Thyroid gland (tissue), 4 donors: ENCODE measurements around the gene GDPD4. TPM values are rescaled to one million over a fixed set of nuclear protein-coding genes. Genes with fewer than 3 reads are reported as not detected.

Experiments
- DNase-seq, 2 donors: peaks; one replicate each; pipeline ENCODE4 v3.0.0-alpha.2; 2019
- H3K27ac ChIP-seq, 3 donors: fragments of 200-600 bp; sonication (generic); 1 replicate in 2 of 3; 2 replicates in 1 of 3; pipeline ENCODE4 v1.5.1; 2016 to 2019; ENCODE audit warnings: mild to moderate bottlenecking in 1 of 3, moderate library complexity in 1 of 3
- H3K27me3 ChIP-seq: fragments of 200-600 bp; sonication (generic); one replicate; pipeline ENCODE4 v1.5.1; 2019
- H3K36me3 ChIP-seq, 2 donors: fragments of 200-600 bp; sonication (generic); one replicate each; pipeline ENCODE4 v1.5.1; 2016 to 2019
- H3K4me1 ChIP-seq, 2 donors: fragments of 200-600 bp; sonication (generic); one replicate each; pipeline ENCODE4 v1.5.1; 2017 to 2019
- H3K4me3 ChIP-seq, 3 donors: fragments of 200-600 bp; sonication (generic); replicated peaks in 1 of 3; 1 replicate in 2 of 3; 2 replicates in 1 of 3; pipeline ENCODE4 v1.5.1; 2016; ENCODE audit warnings: mild to moderate bottlenecking in 1 of 3
- H3K9me3 ChIP-seq: fragments of 200-600 bp; sonication (generic); one replicate; pipeline ENCODE4 v1.5.1; 2017
- CTCF ChIP-seq, 6 experiments: fragments of 200-600 bp in 3 of 6; fragments of 450-650 bp in 3 of 6; sonication (generic) in 3 of 6; IDR thresholded peaks; one replicate each; pipeline ENCODE4 v1.5.1; 2016 to 2019; ENCODE audit warnings: antibody characterized with exemption in 6 of 6, mild to moderate bottlenecking in 2 of 6, inconsistent platforms in 1 of 6, moderate library complexity in 1 of 6
- POLR2A ChIP-seq, 2 donors: fragments of 450-650 bp; IDR thresholded peaks; one replicate each; pipeline ENCODE4 v1.6.1; 2017; ENCODE audit warnings: antibody characterized with exemption in 2 of 2, mild to moderate bottlenecking in 2 of 2, moderate library complexity in 1 of 2
- WGBS, 2 donors: methylation state at CpG; one replicate each; pipeline ENCODE4 v1.1.5; 2017; 5-methylcytosine and 5-hydroxymethylcytosine counted together
- intact Hi-C: fragments of 100-400 bp; cut with DNase I; formaldehyde crosslinking; loops from one replicate; pipeline ENCODE4 v1.15.1; 2023
- total RNA-seq, 4 donors: library from RNA; depleted of rRNA; stranded (reverse); fragments of >200 nt; gene quantifications; one replicate each; pipeline ENCODE4 v1.2.3, GENCODE V29; 2016

GDPD4 gene
- total RNA-seq, 4 donors from 2014 or later: 3.6 TPM; not detected in 3

DNA sequence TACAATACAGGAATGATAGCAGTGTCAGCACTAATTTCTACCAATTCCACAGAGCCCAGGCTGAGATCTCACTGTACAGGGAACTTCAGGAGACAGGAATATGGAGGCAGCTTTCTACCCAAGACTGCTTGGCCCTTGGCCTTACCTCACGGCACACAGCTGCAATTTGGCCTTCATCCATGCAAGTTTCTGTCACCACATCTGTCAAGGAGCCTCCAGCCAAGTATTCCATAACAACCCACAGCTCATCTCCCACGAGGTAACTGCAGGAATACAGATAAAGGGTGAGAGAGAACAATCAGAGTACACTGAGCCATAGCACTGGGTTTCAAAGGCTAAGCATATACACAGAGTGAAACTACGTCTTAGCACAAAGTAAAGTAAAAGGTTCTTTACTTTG, 39.0 kb upstream of the GDPD4 start:
- Histone ChIP-seq H3K36me3 (peaks cover 0 to 4% of the 10 kb centered on the region in 2 donors), H3K27ac (no peak overlapping the region), H3K4me3 (no peak overlapping the region), H3K4me1 (no peaks in the 10 kb centered on the region), H3K9me3 (no peaks in the 10 kb centered on the region), H3K27me3 (no peaks in the 10 kb centered on the region)
- DNase-seq: no peak
- intact Hi-C loops: no loop called here
- TF ChIP-seq POLR2A (IDR thresholded peaks at IDR 0.05): no peak
- no peak for TF ChIP-seq CTCF (IDR thresholded peaks at IDR 0.05)
- WGBS, 2 donors: 75 to 83% methylated on average over 3 of the region's 3 CpGs

DNA sequence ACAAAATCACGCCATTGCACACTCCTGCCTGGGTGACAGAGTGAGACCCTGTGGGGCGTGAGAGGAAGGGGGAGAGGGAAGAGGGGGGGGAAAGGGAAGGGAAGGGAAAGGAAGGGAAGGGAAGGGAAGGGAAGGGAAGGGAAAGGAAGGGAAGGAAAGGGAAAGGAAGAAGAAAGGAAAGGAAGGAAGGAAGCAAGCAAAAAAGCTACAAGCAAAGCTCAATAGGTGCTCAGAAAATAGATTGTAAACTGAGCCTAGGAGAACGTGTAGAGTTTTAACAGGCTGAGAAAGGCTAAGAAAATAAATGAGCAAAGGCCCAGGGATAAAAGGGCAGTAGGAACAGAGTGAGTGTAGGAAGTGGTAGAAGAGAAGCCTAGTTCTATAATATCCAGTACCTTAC, 30.8 kb upstream of the GDPD4 start:
- Histone ChIP-seq H3K4me3 (no peak overlapping the region), H3K27me3 (no peaks in the 10 kb centered on the region), H3K9me3 (no peaks in the 10 kb centered on the region), H3K36me3 (peaks cover 3 to 7% of the 10 kb centered on the region in 2 donors), H3K4me1 (no peaks in the 10 kb centered on the region), H3K27ac (no peak overlapping the region)
- DNase-seq: no peak
- intact Hi-C loops: no loop called here
- TF ChIP-seq POLR2A (IDR thresholded peaks at IDR 0.05) (no peak), CTCF (IDR thresholded peaks at IDR 0.05) (no peak)
- 90 to 99% methylated on average over 3 of the region's 3 CpGs for WGBS, 2 donors

GRCh38 chr11:77325159-77325558, 23.7 kb upstream of the GDPD4 start:
- 82 to 88% methylated on average over 1 of the region's 1 CpG for WGBS, 2 donors
- H3K36me3 ChIP-seq: no peaks in the 10 kb centered on the region

GRCh38 chr11:77324508-77324907, 23.0 kb upstream of the GDPD4 start:
- H3K36me3 ChIP-seq: no peaks in the 10 kb centered on the region
- H3K4me1 ChIP-seq: peaks cover 0 to 5% of the 10 kb centered on the region in 2 donors
- intact Hi-C loops: no loop called here
- H3K4me3 ChIP-seq: no peak overlapping the region
- no peak for DNase-seq
- TF ChIP-seq POLR2A (IDR thresholded peaks at IDR 0.05) (no peak), CTCF (IDR thresholded peaks at IDR 0.05) (no peak)
- H3K27me3 ChIP-seq: no peaks in the 10 kb centered on the region
- H3K27ac ChIP-seq: no peak overlapping the region
- H3K9me3 ChIP-seq: no peaks in the 10 kb centered on the region

More at GRCh38 chr11:77325159-77325558, 23.7 kb upstream of the GDPD4 start:
- no peaks in the 10 kb centered on the region for H3K9me3 ChIP-seq
- TF ChIP-seq CTCF (IDR thresholded peaks at IDR 0.05): no peak
- no peak for TF ChIP-seq POLR2A (IDR thresholded peaks at IDR 0.05)
- H3K27ac ChIP-seq: no peak overlapping the region
- H3K4me3 ChIP-seq: no peak overlapping the region
- peaks cover 0 to 5% of the 10 kb centered on the region in 2 donors for H3K4me1 ChIP-seq
- intact Hi-C loops: no loop called here
- no peak for DNase-seq
- no peaks in the 10 kb centered on the region for H3K27me3 ChIP-seq

DNA sequence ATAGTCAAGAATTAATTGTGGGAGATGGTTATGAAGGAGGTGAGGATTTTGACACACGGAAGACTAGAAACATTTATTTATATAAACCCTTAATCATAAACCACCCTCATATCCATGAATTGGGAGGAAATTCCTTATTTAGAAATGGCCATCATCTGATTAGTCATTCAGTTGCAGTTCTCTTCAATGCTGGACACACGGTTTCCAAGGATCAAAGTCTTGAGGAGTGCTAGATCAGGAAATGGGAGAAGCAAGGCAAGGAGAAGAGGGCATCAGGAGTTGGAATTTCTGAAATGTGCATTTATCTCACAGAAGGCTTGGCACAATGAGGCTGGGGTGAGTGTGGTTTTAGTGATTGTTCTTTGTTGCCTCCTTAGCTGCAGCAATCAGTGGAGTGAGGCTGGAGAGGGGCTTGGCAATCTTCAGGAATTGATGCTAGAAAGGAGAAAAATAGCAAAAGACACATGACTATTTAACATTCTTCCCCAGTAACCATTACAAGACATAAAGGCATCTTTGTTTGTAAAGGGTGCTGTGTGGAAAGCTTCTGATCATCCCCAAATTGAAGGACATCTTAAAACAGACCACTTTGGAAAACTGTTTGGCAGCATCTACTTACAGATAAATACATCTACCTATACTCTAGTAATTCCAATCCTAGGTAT, 21.6 kb upstream of the GDPD4 start:
- Histone ChIP-seq H3K4me3 (no peak overlapping the region), H3K27me3 (no peaks in the 10 kb centered on the region)
- WGBS, 2 donors: 90 to 91% methylated on average over 2 of the region's 2 CpGs

More for the DNA sequence above, 21.6 kb upstream of the GDPD4 start:
- peak overlapping the region in 2 of 3 donors; percentile 37 to 61 for H3K27ac ChIP-seq
- DNase-seq: peak in 1 of 2 donors; percentile 12
- no peaks in the 10 kb centered on the region for H3K9me3 ChIP-seq
- intact Hi-C loops: no loop called here
- peaks cover 0 to 5% of the 10 kb centered on the region in 2 donors for H3K4me1 ChIP-seq
- H3K36me3 ChIP-seq: no peaks in the 10 kb centered on the region
- no peak for TF ChIP-seq POLR2A (IDR thresholded peaks at IDR 0.05)
- TF ChIP-seq CTCF (IDR thresholded peaks at IDR 0.05): no peak
